Measurements from ENCODE around the gene HDHD3.

GRCh38 chr9:113421726-113422125 is 44.9 kb upstream of the HDHD3 start:
- TF ChIP-seq CTCF (IDR thresholded peaks at IDR 0.05) (no peak), POLR2A (IDR thresholded peaks at IDR 0.05) (no peak)

All from adrenal gland (tissue), 5 donors.